GM18870 (cell line): Measurements from ENCODE around the gene MRPS11.
"Not testable (repeated sequence)": the region's sequence is repeated elsewhere in the genome, so short reads cannot be mapped to it uniquely, and the experiment has no call there.

Experiments
- ATAC-seq: cut with Tn5 transposase; IDR thresholded peaks from one replicate; pipeline ENCODE4 v1.9.1; 2021; ENCODE audit warnings: moderate library complexity; ENCODE audit not compliant: unreplicated experiment

Gene MRPS11

DNA sequence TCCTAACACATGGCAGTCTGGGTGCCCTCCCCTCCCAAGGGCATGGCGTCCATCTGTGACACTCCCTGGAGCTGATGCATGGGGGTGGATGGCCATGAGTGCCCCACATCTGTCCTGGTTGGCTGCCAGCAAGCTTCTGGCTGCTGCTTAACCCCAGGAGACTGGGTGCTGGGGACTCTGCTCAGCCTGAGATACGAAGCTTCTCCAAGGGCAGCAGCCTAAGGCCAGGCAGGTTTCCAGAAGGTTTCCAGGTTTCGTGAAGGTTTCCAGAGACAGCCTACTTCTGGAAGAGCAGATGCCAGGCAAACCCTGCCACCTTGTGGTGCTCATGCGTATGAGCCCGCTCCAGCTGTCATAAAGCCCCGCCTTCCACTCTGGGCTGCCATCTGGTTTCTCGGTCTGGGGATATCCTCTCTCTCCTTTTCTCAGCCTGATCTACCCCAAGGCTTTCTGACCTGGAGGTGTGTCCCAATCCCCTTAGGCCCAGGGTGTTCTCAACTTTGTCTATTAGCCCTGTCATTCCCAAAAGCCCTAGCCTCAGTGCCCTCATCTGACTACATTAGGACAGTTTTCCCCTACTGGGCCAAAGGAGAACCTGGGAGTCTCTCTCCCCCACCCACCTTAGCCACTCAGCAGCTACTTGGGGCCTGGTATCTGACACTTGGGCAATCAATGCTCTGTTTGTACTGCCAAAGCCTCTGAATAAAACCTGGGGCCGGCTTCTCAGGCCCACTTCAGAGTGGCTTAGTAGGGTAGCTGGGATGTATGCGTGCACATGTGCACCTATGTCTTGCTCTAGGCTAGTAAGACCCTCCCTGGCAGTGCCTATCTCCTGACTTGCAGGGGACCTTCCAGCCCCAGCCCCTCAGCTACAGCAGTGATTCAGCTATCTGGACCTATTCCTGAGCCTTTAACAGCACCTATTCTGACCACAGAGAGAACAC is 12.4 kb upstream of the MRPS11 start:
- peak; percentile 71 for ATAC-seq

DNA sequence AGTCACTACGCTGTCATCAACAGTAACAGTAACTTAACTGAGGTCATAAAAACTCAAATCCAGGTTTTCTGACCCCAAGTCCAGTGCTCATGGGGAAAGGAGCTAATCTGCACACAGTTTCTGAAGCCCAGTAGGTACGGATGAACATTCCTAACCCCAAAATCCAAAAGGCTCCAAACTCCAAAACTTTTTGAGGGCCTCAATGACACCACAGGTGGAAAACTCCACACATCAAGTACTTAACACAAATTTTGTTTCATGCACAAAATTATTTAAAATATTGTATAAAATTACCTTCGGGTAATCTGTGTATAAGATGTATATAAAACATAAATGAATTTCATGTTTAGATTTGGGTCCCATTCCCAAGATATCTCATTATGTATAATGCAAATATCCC is 10.8 kb upstream of the MRPS11 start:
- ATAC-seq = no peak

DNA sequence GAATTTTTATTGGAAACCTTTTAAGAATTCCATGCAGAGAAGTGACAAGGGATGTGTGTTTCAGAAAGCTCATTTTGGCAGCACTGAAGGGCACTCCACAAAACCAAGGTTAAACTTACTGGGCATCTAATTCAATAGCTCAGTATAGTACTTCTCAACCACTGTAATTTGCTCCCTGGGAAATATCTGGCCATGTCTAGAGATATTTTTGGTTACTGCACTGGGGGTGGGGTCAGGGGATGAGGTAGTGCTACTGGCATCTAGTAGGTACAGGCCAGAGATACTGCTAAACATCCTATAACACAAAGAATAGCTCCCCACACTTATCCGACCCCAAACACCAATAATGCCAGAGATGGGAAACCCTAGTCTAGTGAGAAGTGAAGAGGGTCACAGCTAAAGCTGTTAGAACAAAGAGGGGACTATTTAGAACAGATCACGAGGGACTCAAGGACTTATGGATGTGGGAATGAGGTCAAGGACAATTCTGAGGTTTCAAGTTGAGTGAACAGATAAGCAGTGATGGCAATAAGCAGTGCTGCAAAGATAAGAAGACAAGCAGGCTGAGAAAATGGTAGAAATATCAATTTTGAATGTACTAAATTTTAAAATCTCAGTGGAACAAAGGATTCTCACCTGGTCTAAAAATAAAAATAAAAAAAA is 3.5 kb upstream of the MRPS11 start:
- no peak for ATAC-seq

DNA sequence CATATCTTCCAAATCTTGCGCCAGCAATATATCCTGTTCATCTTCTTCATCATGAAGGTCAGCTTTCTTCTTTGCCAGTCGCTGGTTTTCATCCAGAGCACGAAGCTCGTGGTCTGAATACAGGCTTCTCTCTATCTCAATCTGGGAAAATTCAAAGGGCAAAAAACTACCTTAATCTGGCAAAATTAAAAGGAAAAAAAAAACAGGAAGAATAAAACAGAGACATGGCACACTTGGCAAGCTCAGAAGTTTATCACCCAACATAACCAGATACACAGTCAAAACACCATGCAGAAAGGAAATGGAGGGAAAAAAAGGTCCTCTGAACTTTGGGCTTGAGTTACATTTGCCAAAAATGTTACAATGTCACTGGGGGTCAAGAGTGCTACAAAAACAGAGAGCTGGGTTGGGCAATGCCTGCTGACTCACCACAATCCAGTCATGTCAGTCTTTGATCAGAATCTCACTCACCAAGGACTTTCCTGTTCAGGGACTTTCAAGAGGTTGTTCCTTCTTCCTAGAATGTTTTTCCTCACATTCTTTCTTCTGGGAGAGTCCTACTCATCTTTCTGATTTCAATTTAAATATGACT is 1.8 kb upstream of the MRPS11 start:
- ATAC-seq = no peak

DNA sequence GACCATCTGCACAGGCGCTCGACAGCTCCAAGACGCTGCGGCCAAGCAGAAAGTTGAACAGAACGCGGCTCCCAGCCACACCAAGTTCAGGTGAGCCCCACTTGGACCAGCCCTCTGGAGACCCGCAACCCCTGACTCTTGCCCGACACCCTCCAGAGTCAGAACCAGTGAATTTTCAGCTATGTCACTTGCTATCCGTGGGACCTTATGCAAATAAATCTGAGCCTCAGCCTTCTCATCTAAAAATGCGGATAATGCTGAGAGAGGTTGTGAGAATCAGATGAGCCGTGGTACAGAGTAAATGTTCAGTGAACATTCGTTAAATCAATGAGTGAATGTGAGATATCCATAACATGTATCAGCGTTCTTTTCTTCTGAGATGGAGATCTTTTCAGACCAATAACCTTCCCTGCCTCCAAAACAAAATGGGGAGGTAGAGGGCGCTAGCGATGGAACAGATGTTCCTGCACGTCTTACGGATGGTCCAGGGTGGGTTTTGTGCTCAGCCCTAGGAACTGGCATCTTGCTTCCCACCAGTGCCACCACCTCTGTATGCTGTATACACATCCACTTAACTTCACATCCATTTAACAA is 524 bp downstream of the MRPS11 start:
- no peak for ATAC-seq

DNA sequence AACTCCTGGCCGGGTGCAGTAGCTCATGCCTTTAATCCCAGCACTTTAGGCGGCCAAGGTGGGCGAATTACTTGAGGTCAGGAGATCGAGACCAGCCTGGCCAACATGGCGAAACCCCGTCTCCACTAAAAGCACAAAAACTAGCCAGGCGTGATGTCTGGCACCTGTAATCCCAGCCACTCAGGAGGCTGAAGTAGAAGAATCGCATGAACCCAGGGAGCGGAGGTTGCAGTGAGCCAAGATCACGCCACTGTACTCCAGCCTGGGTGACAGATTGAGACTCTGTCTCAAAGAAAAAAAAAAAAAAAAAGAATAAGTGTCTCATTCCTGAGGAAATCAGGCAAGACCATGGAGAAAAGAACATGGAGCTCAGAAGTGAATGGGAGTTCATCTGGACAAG is 1.2 kb downstream of the MRPS11 start:
- ATAC-seq = not testable (repeated sequence)

DNA sequence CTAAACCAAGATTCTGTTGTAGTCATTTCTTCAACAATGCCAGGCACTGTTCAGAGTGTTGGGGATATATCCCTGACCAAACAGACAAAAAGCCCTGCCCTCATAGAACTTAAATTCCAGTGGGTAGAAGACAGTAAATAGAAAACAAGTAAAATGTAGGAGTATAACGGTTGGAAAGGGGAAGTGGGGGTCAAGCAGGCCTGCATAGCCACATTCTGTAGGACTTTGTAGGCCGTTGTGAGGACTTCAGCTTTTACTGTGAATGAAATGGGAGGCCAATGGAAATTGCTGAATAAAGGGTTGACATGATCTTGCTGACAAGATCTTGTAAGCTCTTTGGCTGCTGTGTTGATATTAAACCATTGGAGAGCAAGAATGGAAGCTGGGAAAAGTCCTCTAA is 1.8 kb downstream of the MRPS11 start:
- no peak for ATAC-seq

DNA sequence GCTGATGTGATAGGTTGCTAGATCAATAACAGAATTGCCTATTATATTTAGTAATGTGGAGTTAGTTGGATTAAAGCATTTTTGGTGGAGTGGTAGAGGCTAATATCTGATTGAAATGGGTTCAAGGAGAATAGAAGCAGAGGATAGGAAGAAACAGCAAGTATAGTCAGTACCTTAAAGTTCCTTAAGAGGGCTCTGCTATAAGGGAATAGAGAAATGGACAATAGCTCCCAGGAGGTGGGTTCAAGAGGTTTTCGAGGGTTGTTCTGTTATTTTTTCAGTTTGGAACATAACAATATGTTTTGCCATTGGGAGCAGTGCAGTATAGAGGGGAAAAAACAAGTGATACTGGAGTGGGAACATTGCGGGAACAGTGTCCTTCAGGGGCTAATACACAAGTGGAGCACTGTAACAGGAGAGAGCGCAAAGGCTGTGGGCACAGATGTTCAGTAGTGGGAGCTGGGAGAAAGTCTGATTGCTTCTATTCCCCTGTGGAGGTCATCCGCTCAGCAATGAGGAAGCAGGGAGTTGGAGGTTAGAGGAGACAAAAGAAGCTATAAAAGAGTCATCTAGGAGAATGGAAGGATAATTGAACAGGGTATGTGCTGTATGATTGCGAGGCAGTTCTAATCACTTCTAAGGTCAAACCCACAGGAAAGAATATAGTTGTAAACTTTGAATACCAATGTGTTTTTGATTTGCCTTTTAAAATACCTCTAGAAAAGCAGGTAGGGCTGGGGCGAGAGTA is 3.3 kb downstream of the MRPS11 start:
- no peak for ATAC-seq

DNA sequence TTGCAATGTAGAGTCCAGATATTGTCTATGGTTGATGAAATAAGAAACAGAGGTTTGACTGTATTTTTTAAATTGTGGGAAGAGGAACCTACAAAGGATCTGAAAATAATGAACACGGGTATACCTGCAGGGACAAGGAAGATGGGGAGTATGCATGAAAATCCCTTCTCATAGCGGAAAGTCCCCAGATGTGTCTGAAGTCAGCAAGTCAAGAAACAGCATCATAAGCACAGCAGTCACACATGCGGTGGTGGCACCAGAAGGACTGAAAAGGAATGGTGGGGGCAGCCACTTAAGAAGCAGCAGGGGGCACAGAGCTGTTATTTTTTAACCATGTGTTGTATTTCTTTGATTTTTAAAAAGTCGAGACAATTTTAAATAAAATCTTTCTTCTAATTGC is 4.7 kb downstream of the MRPS11 start:
- no peak for ATAC-seq

DNA sequence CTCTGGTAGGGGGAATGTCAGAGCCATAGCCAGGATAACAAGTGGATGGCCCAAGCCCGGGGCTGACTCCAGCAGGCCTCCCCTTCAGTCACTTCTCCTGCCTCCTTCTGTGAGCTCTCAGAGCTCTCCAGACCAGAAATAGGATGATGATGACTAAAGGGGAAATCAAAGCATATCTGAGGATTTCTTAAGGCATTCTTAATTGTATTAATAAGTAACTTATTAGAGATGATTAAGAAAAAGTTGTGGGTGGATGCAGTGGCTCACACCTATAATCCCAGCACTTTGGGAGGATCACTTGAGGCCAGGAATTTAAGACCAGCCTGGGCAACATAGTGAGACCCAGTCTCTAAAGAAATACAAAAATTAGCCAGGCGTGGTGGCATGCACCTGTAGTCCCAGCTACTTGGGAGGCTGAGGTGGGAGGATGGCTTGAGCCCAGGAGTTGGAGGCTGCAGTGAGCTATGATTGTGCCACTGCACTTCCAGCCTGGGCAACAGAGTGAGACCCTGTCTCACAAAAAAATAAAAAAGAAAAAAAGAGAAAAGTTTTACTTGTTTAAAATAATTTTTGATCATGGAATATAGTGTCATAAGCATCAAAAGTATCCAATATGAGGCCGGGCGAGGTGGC is 6.3 kb downstream of the MRPS11 start:
- ATAC-seq = not testable (repeated sequence)

DNA sequence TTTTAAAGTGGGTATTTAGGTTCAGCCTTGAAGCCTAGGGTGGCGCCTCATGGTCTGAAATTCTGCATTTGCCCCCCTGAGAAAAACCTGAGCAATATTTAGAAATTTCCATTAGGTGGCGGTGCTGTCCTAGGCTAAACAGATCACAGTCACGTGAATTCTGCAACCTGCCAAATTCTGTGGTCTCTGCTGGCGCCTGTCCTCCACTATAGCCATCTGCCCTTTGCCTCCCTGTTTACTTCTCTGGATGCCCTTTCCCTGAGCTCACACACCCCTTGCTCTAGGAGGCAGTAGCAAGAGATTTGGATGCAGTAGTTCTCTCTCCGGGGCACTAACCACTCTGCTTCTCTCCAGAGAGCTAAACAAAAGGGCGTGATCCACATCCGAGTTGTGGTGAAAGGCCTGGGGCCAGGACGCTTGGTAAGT is 9.1 kb downstream of the MRPS11 start:
- peak; percentile 64 for ATAC-seq

DNA sequence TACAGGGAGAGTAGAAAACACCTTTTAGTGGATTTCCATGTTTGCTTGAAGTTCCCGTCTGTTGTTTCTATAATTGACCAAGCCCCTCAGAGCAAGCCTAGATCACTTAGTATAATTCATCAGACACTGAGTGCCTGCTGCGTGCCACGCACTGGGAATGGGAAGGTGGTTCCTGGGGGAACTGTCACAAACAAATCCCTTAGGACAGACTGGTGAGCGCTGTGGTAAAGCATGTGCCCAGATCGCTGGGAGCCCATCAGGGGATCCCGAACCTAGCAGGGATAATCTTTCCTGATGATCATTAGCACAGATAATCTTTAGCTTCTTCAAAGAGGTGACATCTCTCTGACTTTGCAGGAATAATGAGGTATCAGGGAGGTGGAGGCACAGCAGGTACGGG is 9.6 kb downstream of the MRPS11 start:
- no peak for ATAC-seq

DNA sequence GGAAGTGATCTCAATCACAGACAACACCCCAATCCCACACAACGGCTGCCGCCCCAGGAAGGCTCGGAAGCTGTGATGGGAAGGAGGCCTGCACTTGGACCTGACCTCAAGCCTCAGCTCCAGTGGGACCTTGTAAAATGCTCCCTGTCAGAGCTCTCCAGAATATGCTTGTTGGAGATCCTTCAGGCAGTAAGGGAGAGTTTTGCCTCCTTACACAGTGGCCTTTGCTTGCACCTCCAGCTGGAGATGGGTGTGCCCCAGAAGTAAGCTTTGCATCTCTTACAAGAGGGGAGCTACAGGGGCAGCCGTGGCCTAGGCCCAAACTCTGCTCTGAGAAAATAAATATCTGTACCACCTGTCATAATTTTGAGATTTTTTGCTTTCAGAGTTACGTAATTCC is 10.4 kb downstream of the MRPS11 start:
- no peak for ATAC-seq

DNA sequence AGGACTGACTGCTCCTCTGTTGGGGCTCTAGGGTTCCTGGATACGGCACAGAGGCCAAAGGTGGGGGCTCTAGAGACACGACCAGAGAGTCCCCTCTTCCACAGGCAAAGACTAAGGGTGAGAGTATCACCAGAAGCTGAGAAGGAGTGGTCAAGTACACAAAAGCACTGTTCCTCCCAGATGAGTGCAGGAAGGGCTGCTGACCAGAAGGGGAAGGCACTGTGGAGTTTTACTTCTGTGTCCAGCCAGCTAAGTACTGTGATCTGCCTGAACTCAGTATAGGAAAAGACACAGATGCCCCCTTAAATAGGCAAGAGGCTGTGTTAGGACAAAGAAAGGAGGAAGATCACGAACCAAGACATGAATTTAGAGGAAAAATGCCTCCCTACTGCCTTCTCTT is 11.7 kb downstream of the MRPS11 start:
- ATAC-seq = no peak

DNA sequence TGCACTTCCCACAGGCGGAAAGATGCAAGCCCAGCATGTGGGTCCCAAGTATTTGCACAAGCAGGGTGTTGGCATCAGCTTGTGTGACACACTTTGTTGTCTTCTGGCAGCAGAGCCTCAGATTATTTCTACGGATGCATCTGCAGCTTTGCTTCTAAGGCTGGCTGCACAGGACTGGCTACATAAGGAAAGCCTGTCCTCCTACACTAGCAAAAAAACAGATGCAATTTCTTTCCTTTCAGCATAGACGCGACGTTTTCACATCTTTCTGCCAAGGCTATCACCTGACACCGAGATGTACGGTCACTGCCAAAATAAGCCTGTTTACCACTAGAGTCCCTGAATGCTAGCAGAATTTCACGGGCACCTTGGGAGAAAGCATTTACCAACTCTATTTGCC is 13.5 kb downstream of the MRPS11 start:
- ATAC-seq = no peak

DNA sequence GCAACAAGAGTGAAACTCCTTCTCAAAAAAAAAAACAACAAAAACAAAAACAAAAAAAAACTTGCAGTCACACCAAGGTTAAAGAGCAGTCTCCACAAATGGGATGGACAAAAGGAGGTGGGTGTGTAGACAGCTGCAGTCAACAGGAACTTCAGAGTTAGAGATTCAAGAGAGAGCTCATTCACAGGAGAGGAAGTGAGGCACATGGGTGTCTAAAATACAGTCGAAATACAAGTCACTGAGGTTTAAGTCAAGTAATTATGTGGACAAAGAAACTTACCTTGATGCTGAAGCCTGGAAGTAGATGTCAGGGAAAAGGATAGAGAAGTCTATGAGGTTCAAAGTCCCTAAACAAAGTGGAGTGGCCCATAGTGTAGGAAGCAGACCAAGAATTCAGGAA is 14.8 kb downstream of the MRPS11 start:
- no peak for ATAC-seq

DNA sequence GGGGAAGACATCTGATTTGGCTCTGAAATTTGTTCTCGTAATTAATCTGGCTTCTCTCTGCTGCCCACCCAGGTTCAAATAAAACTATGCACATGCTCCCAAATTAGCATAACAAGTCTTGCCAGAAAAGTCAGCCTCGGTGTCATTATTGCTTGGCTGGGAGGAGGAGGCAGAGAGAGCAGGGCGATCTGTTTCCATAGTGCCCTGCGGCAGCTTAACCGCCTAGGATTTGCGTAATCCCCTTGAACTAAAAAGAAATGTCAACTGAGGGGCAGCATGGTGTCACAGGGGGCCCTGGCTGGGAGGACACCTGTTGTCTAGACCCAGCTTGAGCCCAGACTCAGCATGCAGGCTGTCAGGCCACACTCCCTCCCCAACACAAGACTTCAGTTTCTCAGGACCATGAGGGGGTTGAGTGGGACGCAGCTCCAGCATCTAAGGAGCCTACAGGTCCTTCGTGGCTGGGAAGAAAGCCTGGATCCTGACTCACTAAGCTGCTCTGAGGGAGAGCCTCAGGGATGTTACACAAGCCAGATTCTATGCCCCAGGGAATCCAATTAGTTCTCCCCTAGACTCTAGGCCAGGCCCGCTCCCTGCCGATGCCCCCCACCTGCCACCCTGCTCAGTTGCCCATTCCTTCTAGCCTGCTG is 17.3 kb downstream of the MRPS11 start:
- ATAC-seq = no peak

DNA sequence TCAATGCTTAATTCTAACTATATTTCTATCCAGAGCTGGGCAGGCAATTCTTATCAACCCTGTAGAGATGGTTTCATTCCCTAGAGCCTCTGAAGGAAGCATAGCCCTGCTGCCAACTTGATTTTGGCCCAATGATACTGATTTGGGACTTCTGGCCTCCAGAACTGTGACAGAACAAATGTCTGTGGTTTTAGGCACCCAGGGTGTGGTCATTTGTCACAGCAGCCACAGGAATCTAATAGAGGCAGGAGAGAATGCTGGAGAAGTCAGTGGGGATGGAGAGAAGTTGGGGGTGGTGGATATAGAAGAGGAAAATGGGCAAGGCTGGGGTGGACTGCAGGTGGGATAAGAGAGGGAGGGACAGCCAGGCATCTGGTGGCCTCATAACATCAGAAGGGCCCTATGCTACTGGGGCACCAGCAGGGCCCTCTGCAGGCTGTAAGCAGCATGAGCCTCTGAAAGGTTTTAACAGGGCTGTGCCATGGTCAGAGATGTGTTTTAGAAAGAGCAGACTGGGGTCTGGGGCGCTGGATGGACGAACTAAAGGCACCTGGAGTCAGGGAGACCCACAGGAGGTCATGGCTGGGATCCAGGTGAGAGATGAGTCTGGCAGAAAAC is 19.8 kb downstream of the MRPS11 start:
- ATAC-seq = no peak

DNA sequence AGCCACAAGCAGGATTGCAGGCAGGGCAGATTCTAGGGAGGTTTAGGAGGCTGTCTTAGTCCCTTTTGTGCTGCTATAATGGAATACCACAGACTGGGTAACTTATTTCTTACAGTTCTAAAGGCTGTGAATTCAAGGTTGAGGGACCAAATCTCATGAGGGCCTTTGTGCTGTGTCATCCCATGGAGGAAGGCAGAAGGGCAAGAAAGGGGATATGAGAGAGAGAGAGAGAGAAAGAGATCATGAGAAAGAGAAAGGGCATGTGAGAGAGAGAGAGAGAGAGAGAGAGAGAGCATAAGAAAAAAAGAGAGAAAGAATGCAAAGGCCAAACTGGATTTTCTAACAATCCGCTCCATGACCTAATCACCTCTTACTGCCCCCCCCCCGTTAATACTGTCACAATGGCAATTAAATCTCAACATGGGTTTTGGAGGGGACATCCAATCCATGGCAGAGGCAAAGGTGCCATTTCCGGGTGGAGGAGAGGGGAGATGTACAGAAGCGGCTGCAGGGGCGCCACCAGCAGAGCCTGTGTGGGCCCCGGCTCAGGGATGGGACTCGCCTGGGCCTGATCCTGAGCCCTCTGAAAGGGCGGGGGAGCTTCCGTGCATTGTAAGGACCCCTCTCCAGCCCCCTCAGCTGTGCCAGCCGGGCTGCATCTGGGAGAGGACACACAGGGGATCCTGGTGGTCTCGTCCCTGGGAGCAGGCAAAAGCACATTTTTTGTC is 20.5 kb downstream of the MRPS11 start:
- no peak for ATAC-seq
